Stimulated activated CD8-positive, alpha-beta memory T cell treated with anti-CD3 and anti-CD28 coated beads, Interleukin-2, amount 100 ng/mL, for 1 hour (primary cell): ENCODE measurements around the gene TSEN15.

Experiments
- DNase-seq, 2 donors: peaks; one replicate each; pipeline ENCODE4 v3.0.0-alpha.2; 2020; ENCODE audit warnings: low read depth in 2 of 2

TSEN15 gene

GRCh38 chr1:184101571-184101970 lies 50.0 kb downstream of the TSEN15 start:
- DNase-seq = no peak

GRCh38 chr1:184110272-184111204 lies 59.0 kb downstream of the TSEN15 start:
- no peak for DNase-seq

GRCh38 chr1:184112176-184112948 lies 60.8 kb downstream of the TSEN15 start:
- DNase-seq = no peak

GRCh38 chr1:184113251-184113650 lies 61.7 kb downstream of the TSEN15 start:
- DNase-seq = no peak

GRCh38 chr1:184114818-184115398 lies 63.4 kb downstream of the TSEN15 start:
- DNase-seq = no peak

- DNase-seq = no peak
Measured at GRCh38 chr1:184116287-184116686, 64.8 kb downstream of the TSEN15 start.

- DNase-seq = no peak
Measured at GRCh38 chr1:184118046-184118445, 66.5 kb downstream of the TSEN15 start.
